Measurements from ENCODE around the gene CADM1.

Gene CADM1

GRCh38 chr11:115279813-115280761, 224.1 kb downstream of the CADM1 start:
- H3K4me3 ChIP-seq (replicated peaks in 1 of 2; ENCODE audit: low read depth in 2 of 2, low read length in 2 of 2), result no peak overlapping the region
- TF ChIP-seq CTCF (IDR thresholded peaks at IDR 0.05; ENCODE audit: low read depth, low read length), result no peak
- DNase-seq (ENCODE audit: low read depth in 2 of 2), result no peak

- no peak for DNase-seq (ENCODE audit: low read depth in 2 of 2)
- no peak overlapping the region for H3K4me3 ChIP-seq (replicated peaks in 1 of 2; ENCODE audit: low read depth in 2 of 2, low read length in 2 of 2)
- TF ChIP-seq CTCF (IDR thresholded peaks at IDR 0.05; ENCODE audit: low read depth, low read length), result no peak
Measured at GRCh38 chr11:115276799-115277198, 227.4 kb downstream of the CADM1 start.

- no peak for TF ChIP-seq CTCF (IDR thresholded peaks at IDR 0.05; ENCODE audit: low read depth, low read length)
- no peak for DNase-seq (ENCODE audit: low read depth in 2 of 2)
- H3K4me3 ChIP-seq (replicated peaks in 1 of 2; ENCODE audit: low read depth in 2 of 2, low read length in 2 of 2), result no peak overlapping the region
Measured at GRCh38 chr11:115276191-115276590, 228.0 kb downstream of the CADM1 start.

GRCh38 chr11:115275045-115275444, 229.2 kb downstream of the CADM1 start:
- no peak for TF ChIP-seq CTCF (IDR thresholded peaks at IDR 0.05; ENCODE audit: low read depth, low read length)

GRCh38 chr11:115272925-115273324, 231.3 kb downstream of the CADM1 start:
- H3K4me3 ChIP-seq (replicated peaks in 1 of 2; ENCODE audit: low read depth in 2 of 2, low read length in 2 of 2), result no peak overlapping the region
- no peak for TF ChIP-seq CTCF (IDR thresholded peaks at IDR 0.05; ENCODE audit: low read depth, low read length)
- no peak for DNase-seq (ENCODE audit: low read depth in 2 of 2)

More at GRCh38 chr11:115275045-115275444, 229.2 kb downstream of the CADM1 start:
- no peak for DNase-seq (ENCODE audit: low read depth in 2 of 2)
- no peak overlapping the region for H3K4me3 ChIP-seq (replicated peaks in 1 of 2; ENCODE audit: low read depth in 2 of 2, low read length in 2 of 2)

- no peak overlapping the region for H3K4me3 ChIP-seq (replicated peaks in 1 of 2; ENCODE audit: low read depth in 2 of 2, low read length in 2 of 2)
- no peak for TF ChIP-seq CTCF (IDR thresholded peaks at IDR 0.05; ENCODE audit: low read depth, low read length)
- no peak for DNase-seq (ENCODE audit: low read depth in 2 of 2)
Measured at GRCh38 chr11:115271643-115272042, 232.6 kb downstream of the CADM1 start.

All from cardiac fibroblast (primary cell).